Measurements from ENCODE around the gene TMEM225B.

GRCh38 chr7:99627513-99627912 is 29.4 kb downstream of the TMEM225B start:
- TF ChIP-seq POLR2AphosphoS5 (IDR thresholded peaks at IDR 0.05) (no peak), CTCF (IDR thresholded peaks at IDR 0.05; ENCODE audit: poor library complexity, severe bottlenecking) (no peak), EZH2 (IDR thresholded peaks at IDR 0.05; ENCODE audit: borderline replicate concordance, insufficient read depth, low read length, poor library complexity, severe bottlenecking) (no peak), SMC3 (conservative IDR thresholded peaks at IDR 0.05; ENCODE audit: poor library complexity) (no peak), EP300 (conservative IDR thresholded peaks at IDR 0.05; ENCODE audit: poor library complexity, severe bottlenecking) (no peak), TAF1 (IDR thresholded peaks at IDR 0.05; ENCODE audit: low read depth) (no peak), REST (IDR thresholded peaks at IDR 0.05; ENCODE audit: borderline replicate concordance) (no peak), RAD21 (conservative IDR thresholded peaks at IDR 0.05) (no peak), MXI1 (conservative IDR thresholded peaks at IDR 0.05; ENCODE audit: poor library complexity, severe bottlenecking) (no peak)
